Mesodermal cell (in vitro differentiated cells): ENCODE results near the gene MIOS.

Source experiments
- H3K27ac ChIP-seq: 2 replicates; pipeline ENCODE4 v1.7.0; 2013; ENCODE audit warnings: mild to moderate bottlenecking, low read depth, low read length, moderate library complexity; ENCODE audit not compliant: severe bottlenecking
- H3K36me3 ChIP-seq: 2 replicates; pipeline ENCODE4 v1.7.1; 2013; ENCODE audit warnings: mild to moderate bottlenecking, low read length, moderate library complexity; ENCODE audit not compliant: control insufficient read depth, insufficient read depth
- H3K4me1 ChIP-seq: one replicate; pipeline ENCODE4 v1.7.1; 2013; ENCODE audit warnings: mild to moderate bottlenecking, low read length; ENCODE audit not compliant: insufficient read depth, control insufficient read depth, poor library complexity, severe bottlenecking
- H3K4me3 ChIP-seq: 2 replicates; pipeline ENCODE4 v1.7.0; 2013; ENCODE audit warnings: low read length, control low read depth, mild to moderate bottlenecking; ENCODE audit not compliant: insufficient read depth, poor library complexity, severe bottlenecking; ENCODE audit errors: extremely low read depth
- H3K9me3 ChIP-seq: 2 replicates; pipeline ENCODE4 v1.7.1; 2013; ENCODE audit warnings: mild to moderate bottlenecking, low read length, moderate library complexity; ENCODE audit not compliant: control insufficient read depth
- WGBS, 2 experiments: methylation state at CpG; one replicate each; pipeline ENCODE4 v1.1.5; 2013; ENCODE audit warnings: missing lambda C conversion rate in 2 of 2; ENCODE audit not compliant: insufficient coverage in 2 of 2; 5-methylcytosine and 5-hydroxymethylcytosine counted together

The MIOS gene

DNA sequence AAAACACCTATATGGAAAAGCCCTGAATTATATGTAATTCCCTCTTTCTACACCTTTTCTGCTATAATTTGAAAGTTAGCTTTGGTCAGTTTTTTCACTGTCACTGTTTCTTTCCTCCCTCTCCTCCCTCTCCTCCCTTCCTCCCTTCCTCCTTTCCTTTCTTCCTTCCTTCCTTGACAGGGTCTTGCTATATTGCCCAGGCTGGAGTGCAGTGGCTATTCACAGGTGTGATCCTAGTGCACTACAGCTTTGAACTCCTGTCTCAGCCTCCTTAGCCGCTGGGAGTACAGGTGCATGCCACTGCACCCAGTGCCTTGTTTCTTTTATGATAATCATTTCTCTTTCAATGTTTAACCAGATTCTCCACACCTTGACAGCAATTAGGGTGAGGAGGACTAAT lies 51.7 kb downstream of the MIOS start:
- H3K27ac ChIP-seq, result no peak overlapping the region
- no peak overlapping the region for H3K4me3 ChIP-seq
- H3K4me1 ChIP-seq, result no peaks in the 10 kb centered on the region
- WGBS, 2 experiments, result no CpG with 5 or more reads among the region's 1 CpG
- H3K36me3 ChIP-seq, result no peaks in the 10 kb centered on the region
- H3K9me3 ChIP-seq, result no peaks in the 10 kb centered on the region

DNA sequence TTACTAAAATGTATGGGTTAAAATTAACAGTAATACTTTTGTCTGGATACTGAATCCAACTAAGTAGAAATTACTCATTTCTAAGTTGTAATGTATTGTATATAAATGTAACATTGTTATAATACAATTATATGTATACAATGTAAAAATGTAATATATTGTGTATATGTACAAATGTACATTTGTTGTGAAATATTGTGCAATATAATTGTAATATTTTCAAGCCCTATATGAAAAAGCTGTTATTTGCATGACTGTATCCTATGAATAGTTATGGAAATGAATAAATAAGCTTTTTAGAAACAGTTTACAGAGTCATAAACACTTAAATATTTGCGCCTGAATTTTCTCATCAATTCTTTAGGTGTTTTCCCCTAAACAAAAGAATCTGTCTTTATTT lies 53.6 kb downstream of the MIOS start:
- WGBS, 2 experiments, result 67 to 100% methylated on average over 1 of the region's 1 CpG

DNA sequence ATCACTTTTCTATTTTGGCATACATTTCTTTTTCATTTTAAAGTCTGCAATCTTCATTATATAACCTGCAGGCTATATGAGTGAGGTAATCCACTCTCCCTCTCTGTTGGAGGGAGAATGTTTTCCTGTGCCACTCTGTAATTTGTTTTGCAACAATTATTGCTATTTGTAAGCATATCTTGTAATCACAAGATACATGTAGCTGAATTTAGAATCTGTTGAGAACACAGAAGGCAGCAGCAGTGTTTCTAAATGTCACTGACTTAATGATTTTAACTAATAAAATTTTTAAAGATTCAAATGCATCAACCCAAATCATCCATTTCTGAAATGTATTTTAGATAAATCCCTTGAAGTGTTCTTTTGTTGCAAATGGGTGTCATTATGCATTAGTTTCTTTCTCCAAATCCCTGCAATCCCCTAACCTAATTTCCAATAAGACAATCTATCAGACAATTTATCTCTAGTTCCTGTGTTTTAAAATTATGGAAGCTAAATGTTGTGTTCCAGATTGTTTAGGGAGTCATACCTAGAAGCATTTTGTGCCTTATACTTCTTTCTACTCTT lies 54.0 kb downstream of the MIOS start:
- H3K27ac ChIP-seq, result no peak overlapping the region
- no peaks in the 10 kb centered on the region for H3K36me3 ChIP-seq
- no peak overlapping the region for H3K4me3 ChIP-seq
- H3K4me1 ChIP-seq, result no peaks in the 10 kb centered on the region
- no peaks in the 10 kb centered on the region for H3K9me3 ChIP-seq

More for the DNA sequence above, 53.6 kb downstream of the MIOS start:
- Histone ChIP-seq H3K9me3 (no peaks in the 10 kb centered on the region), H3K27ac (no peak overlapping the region), H3K36me3 (no peaks in the 10 kb centered on the region), H3K4me1 (no peaks in the 10 kb centered on the region), H3K4me3 (no peak overlapping the region)

DNA sequence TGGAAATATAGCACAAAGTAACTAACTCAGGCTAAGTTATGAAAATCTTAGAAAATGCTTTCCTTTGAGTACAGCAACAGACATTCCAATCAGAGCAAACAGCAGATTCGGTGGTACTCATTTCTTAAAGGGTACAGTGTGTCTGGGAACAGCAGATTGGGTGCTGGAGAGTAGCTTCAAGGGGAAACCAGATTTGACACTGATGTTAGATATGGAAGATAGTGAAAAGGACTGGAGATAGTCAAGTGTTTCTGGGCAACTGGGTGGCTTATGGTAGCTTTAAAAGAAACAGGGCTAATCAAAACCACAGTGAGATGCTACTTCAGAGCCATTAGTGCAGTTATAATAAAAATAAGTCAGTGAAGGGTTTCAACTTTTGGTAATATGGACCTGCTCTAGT lies 61.8 kb downstream of the MIOS start:
- Histone ChIP-seq H3K27ac (no peak overlapping the region), H3K9me3 (peaks cover 4% of the 10 kb centered on the region), H3K4me1 (no peaks in the 10 kb centered on the region), H3K36me3 (no peaks in the 10 kb centered on the region), H3K4me3 (no peak overlapping the region)
- 89% methylated on average over 1 of the region's 1 CpG; no CpG with 5 or more reads in 1 of the 2 experiments for WGBS, 2 experiments

DNA sequence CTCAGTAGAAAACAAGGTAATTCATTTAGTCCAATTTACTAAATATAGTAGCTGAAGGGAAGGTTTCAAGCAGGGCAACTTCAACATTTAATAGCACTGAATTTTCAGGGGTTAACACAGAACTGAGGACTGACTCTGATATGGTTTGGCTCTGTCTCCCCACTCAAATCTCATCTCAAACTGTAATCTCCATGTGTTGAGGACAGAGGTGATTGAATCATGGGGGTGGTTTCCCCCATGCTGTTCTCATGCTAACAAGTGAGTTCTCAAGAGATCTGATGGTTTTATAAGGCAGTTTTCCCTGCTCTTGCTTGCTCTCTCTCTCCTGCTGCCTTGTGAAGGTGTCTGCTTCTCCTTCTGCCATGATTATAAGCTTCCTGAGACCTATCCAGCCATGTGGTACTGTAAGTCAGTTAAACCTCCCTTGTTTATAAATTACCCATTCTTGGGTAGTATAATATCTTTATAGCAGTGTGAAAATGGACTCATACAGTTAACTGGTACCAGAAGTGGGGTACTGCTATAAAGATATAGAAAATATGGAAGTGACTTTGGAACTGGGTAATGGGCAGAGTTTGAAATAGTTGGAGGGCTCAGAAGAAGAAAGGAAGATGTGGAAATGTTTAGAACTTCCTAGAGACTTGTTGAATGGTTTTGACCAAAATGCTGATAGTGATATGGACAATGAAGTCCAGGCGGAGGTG lies 64.1 kb downstream of the MIOS start:
- Histone ChIP-seq H3K9me3 (peaks cover 4% of the 10 kb centered on the region), H3K36me3 (peaks cover under 1% of the 10 kb centered on the region), H3K27ac (no peak overlapping the region), H3K4me1 (no peaks in the 10 kb centered on the region), H3K4me3 (no peak overlapping the region)
- WGBS, 2 experiments, result 89 to 100% methylated on average over 1 of the region's 1 CpG

DNA sequence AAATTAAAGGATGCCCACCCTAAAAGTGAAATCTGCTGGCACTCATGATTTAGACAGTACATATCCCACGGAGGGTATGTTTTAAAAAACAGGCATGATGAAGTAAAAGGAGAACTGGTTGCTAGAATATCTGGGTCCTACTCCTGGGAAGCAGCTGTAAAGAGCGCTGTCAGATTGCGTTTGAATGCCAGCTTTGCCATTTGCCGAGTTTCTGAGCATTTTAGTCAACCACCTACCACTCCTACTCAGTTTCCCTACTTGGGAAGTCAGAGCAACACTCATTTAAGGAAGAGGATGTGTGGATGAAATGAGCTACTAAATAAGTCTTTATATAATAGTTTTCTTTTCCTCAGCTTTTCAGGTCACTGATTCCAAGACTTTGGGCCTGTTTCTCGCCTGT lies 72.7 kb downstream of the MIOS start:
- 0 to 33% methylated on average over 1 to 3 of the region's 5 CpGs for WGBS, 2 experiments

DNA sequence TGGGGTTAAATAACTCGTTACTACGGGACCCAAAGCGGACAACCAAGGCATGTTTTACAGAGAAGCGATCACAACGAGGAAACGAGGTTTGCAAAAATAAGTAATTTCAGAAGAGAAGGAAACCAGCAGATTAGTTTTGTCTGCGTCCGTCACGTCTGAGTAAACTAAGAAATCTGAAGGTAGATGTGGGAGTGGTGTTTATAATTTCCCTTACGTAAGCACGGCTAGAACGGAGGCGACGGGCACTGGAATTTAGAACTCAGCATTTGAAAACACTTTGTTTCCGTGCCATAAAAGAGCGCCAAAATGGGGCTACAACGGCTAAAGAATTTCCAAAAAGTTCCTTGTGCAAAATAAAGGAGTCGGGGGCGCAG lies 73.2 kb downstream of the MIOS start:
- Histone ChIP-seq H3K4me1 (no peaks in the 10 kb centered on the region), H3K36me3 (peaks cover 3% of the 10 kb centered on the region), H3K9me3 (no peaks in the 10 kb centered on the region), H3K4me3 (peak overlapping the region; percentile 86), H3K27ac (peak overlapping the region; percentile 68)
- 2 to 3% methylated on average over 17 to 19 of the region's 19 CpGs for WGBS, 2 experiments

More for the DNA sequence above, 72.7 kb downstream of the MIOS start:
- Histone ChIP-seq H3K36me3 (peaks cover 3% of the 10 kb centered on the region), H3K9me3 (no peaks in the 10 kb centered on the region), H3K4me1 (no peaks in the 10 kb centered on the region), H3K4me3 (peak overlapping the region; percentile 86), H3K27ac (no peak overlapping the region)

DNA sequence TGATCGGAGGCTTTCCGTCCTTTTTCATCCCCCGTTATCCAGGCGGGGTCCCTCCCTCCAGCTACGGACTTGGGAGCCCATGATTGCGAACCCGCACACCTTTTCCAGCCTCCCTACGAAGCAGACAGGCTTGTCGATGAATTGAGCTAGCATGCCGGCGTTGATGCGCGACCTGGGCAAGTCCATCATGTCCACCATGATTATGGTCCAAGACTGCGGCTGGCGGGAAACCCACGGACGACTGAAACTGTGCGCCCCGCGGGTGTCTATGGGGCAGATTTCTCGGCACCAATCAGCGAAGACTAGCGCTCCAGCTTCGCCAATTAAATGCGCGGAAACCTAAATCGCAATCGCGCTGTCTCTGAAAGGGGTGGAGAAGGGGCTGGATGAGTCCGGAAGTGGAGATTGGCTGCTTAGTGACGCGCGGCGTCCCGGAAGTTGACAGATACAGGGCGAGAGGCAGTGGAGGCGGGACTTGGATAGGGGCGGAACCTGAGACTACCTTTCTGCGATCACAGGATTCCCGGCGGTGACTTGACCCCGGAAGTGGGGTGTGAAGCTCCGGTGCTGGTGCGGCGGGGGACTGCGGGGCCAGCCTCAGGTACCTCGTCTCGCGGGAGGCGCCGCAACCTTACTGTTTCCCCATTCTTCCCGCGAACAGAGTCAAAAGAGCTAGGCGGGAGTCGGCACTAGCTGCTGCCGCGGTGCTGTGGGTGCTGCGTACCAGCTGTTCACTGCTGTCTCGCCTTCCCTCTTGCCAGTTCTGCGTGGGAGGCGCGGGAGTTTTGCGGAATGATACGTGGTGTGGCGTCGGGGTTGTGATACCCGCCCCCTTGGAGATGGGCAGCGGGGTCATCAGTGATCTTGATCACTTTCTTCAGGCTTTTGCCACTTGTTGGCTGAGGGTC lies 73.8 kb downstream of the MIOS start, which contains the start of gene UMAD1:
TSS of gene UMAD1 (plus strand) at position 532 of the 908 bp plus-strand sequence. CDS start 32,620 bp downstream, outside the sequence.
- WGBS, 2 experiments, result 0% methylated on average over 61 of the region's 68 CpGs
- no peaks in the 10 kb centered on the region for H3K4me1 ChIP-seq

DNA sequence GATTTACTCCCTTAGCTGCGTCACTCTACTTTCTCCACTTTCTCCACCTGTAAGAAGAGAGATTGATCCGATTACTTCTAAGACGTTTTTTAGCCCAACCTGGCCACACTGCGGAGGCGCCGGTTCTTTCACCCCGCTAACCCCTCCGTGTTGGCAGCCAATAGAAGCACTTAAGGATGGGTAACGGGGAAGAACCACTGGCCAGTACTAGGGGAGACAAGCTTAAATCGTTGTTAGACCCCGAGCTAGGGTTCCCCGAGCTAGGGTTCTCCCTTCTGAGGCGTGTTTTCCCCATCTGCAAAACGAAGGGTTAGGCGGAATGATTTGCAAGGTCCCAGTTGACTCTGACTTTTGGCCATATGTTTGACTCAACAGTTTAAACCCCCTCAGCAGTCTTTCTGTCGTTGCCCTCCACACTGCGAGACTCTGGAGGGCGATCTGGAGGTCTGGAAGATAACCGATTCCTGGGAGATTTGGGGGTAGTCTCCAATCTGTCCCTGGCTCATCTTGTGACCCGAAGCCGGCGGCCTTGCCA lies 74.5 kb downstream of the MIOS start:
- peak overlapping the region; percentile 86 for H3K4me3 ChIP-seq
- 5 to 8% methylated on average over 17 of the region's 22 CpGs for WGBS, 2 experiments
- H3K36me3 ChIP-seq, result no peaks in the 10 kb centered on the region
- H3K9me3 ChIP-seq, result peaks cover 4% of the 10 kb centered on the region
- H3K27ac ChIP-seq, result peak overlapping the region; percentile 55
- H3K4me1 ChIP-seq, result no peaks in the 10 kb centered on the region

More for the DNA sequence above, 73.8 kb downstream of the MIOS start, which contains the start of gene UMAD1:
- Histone ChIP-seq H3K27ac (peak within 1 kb of the TSS; percentile 68), H3K9me3 (no peaks in the 10 kb centered on the region), H3K36me3 (peaks cover 3% of the 10 kb centered on the region), H3K4me3 (peak within 1 kb of the TSS; percentile 86)

DNA sequence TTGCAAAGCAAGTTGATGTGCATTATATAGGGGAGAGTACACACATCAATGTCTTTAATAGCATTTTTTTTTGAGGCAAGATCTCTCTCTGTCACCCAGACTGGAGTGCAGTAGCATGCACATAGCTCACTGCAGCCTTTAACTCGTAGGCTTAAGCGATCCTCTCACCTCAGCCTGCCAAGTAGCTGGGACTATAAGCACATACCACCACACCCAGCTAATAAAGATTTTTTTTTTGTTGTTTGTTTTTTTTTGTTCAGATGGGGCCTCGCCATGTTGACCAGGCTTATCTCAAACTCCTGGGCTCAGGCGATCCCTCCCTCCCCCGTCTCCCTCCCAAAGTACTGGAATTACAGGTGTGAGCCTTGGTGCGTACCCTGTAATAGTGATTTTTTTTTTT lies 75.4 kb downstream of the MIOS start:
- Histone ChIP-seq H3K27ac (no peak overlapping the region), H3K4me3 (no peak overlapping the region), H3K36me3 (no peaks in the 10 kb centered on the region), H3K4me1 (no peaks in the 10 kb centered on the region), H3K9me3 (peaks cover 4% of the 10 kb centered on the region)
- WGBS, 2 experiments, result no CpG with 5 or more reads among the region's 6 CpGs
